ENCODE measurements around the gene TMEM80.

DNA sequence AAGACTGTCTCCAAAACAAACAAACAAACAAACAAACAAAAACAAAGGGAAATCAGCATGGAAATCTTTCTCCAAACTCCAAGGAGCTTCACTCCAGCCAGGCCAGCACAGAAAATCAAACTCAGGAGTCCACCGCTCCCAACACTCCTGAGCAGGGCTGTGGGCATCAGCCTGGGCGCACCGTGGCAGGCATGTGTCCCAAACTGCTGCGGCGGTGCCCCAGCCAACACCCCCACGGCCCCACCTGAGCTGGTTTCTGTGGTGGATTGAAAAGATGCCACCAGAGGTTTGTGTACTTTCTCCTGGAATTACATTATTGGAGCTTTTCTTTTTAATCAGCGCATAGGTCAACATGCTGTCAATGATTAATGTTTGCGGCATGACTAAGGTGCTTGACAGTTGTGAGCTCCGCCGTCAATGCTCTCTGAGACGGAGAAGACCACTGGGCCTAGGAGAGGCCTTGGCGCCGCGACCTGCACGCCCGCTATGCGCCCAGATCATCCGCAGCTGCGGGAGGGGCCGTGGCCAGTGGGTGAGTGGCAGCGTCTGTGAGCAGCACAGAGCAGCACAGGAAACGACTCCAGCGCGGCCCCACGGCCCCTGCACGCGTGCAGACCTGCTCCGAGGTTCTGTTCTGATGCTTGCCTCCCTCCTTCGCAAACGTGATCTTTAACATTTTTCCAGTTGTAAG lies 40.4 kb upstream of the TMEM80 start:
- TF ChIP-seq, protein P1, sequence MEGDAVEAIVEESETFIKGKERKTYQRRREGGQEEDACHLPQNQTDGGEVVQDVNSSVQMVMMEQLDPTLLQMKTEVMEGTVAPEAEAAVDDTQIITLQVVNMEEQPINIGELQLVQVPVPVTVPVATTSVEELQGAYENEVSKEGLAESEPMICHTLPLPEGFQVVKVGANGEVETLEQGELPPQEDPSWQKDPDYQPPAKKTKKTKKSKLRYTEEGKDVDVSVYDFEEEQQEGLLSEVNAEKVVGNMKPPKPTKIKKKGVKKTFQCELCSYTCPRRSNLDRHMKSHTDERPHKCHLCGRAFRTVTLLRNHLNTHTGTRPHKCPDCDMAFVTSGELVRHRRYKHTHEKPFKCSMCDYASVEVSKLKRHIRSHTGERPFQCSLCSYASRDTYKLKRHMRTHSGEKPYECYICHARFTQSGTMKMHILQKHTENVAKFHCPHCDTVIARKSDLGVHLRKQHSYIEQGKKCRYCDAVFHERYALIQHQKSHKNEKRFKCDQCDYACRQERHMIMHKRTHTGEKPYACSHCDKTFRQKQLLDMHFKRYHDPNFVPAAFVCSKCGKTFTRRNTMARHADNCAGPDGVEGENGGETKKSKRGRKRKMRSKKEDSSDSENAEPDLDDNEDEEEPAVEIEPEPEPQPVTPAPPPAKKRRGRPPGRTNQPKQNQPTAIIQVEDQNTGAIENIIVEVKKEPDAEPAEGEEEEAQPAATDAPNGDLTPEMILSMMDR (conservative IDR thresholded peaks at IDR 0.05; ENCODE audit: low read depth in 2 of 2) = no peak
- TF ChIP-seq, protein P2, sequence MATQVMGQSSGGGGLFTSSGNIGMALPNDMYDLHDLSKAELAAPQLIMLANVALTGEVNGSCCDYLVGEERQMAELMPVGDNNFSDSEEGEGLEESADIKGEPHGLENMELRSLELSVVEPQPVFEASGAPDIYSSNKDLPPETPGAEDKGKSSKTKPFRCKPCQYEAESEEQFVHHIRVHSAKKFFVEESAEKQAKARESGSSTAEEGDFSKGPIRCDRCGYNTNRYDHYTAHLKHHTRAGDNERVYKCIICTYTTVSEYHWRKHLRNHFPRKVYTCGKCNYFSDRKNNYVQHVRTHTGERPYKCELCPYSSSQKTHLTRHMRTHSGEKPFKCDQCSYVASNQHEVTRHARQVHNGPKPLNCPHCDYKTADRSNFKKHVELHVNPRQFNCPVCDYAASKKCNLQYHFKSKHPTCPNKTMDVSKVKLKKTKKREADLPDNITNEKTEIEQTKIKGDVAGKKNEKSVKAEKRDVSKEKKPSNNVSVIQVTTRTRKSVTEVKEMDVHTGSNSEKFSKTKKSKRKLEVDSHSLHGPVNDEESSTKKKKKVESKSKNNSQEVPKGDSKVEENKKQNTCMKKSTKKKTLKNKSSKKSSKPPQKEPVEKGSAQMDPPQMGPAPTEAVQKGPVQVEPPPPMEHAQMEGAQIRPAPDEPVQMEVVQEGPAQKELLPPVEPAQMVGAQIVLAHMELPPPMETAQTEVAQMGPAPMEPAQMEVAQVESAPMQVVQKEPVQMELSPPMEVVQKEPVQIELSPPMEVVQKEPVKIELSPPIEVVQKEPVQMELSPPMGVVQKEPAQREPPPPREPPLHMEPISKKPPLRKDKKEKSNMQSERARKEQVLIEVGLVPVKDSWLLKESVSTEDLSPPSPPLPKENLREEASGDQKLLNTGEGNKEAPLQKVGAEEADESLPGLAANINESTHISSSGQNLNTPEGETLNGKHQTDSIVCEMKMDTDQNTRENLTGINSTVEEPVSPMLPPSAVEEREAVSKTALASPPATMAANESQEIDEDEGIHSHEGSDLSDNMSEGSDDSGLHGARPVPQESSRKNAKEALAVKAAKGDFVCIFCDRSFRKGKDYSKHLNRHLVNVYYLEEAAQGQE (IDR thresholded peaks at IDR 0.05; ENCODE audit: unreplicated experiment) = no peak
- TF ChIP-seq POLR2AphosphoS5 (IDR thresholded peaks at IDR 0.05; ENCODE audit: low read depth) (no peak), EZH2 (IDR thresholded peaks at IDR 0.05; ENCODE audit: low read depth, unreplicated experiment) (no peak), ZNF331 (CRISPR knock-in tag; IDR thresholded peaks at IDR 0.05; ENCODE audit: low read depth) (no peak)
